ENCODE results near the gene CRLF2.

GRCh38 chrX:1218286-1218685 lies 5.8 kb upstream of the CRLF2 start:
- TF ChIP-seq CTCF (conservative IDR thresholded peaks at IDR 0.05; ENCODE audit: low read depth in 2 of 2): no peak
- TF ChIP-seq EZH2 (IDR thresholded peaks at IDR 0.05; ENCODE audit: low read depth, unreplicated experiment): no peak
- no peak for TF ChIP-seq POLR2AphosphoS5 (IDR thresholded peaks at IDR 0.05; ENCODE audit: low read depth)
- no peak for TF ChIP-seq REST (IDR thresholded peaks at IDR 0.05; ENCODE audit: unreplicated experiment)
- no peak for TF ChIP-seq ZNF331 (CRISPR knock-in tag; IDR thresholded peaks at IDR 0.05; ENCODE audit: low read depth)
- TF ChIP-seq EZH2phosphoT487 (IDR thresholded peaks at IDR 0.05; ENCODE audit: unreplicated experiment): no peak

Measured in GM23338 (cell line).